Stimulated activated CD4-positive, alpha-beta T cell treated with anti-CD3 and anti-CD28 coated beads, Interleukin-2, amount 100 ng/mL, for 4 hours (primary cell): ENCODE data around the gene CD151.

Experiments used
- DNase-seq: peaks from one replicate; pipeline ENCODE4 v3.0.0-alpha.2; 2020; ENCODE audit warnings: low read depth

CD151 gene

GRCh38 chr11:829176-829846 is 3.4 kb upstream of the CD151 start:
- DNase-seq = no peak

GRCh38 chr11:829847-830294 is 2.9 kb upstream of the CD151 start:
- DNase-seq = no peak

GRCh38 chr11:830295-831117 is 2.2 kb upstream of the CD151 start:
- DNase-seq = peak; percentile 25

- no peak for DNase-seq
Observed at GRCh38 chr11:831118-831864, 1.5 kb upstream of the CD151 start.

- DNase-seq = no peak
Observed at GRCh38 chr11:831961-832528, 707 bp upstream of the CD151 start.

- DNase-seq = no peak
Observed at GRCh38 chr11:833114-833791, 501 bp downstream of the CD151 start.

GRCh38 chr11:833849-834311 is 1.1 kb downstream of the CD151 start:
- no peak for DNase-seq

- DNase-seq = no peak
Observed at GRCh38 chr11:834371-835316, 1.9 kb downstream of the CD151 start.

- no peak for DNase-seq
Observed at GRCh38 chr11:836274-836673, 3.5 kb downstream of the CD151 start.

- no peak for DNase-seq
Observed at GRCh38 chr11:836700-837099, 3.9 kb downstream of the CD151 start.

GRCh38 chr11:837189-837989 is 4.6 kb downstream of the CD151 start:
- DNase-seq = no peak

- no peak for DNase-seq
Observed at GRCh38 chr11:837990-838307, 5.2 kb downstream of the CD151 start.

- no peak for DNase-seq
Observed at GRCh38 chr11:838441-839279, 5.9 kb downstream of the CD151 start.

- DNase-seq = no peak
Observed at GRCh38 chr11:839280-839623, 6.5 kb downstream of the CD151 start.

GRCh38 chr11:839875-840617 is 7.3 kb downstream of the CD151 start:
- no peak for DNase-seq

GRCh38 chr11:841981-842369 is 9.2 kb downstream of the CD151 start:
- no peak for DNase-seq

GRCh38 chr11:842370-843002 is 9.7 kb downstream of the CD151 start, which contains the start of the genes POLR2L and TSPAN4:
Gene POLR2L (minus strand): TSS chr11:842529. CDS start chr11:842508, 21 bp downstream.
Gene TSPAN4 (plus strand): TSS chr11:842852. CDS start chr11:850305, 7,453 bp downstream.
- peak; percentile 76 for DNase-seq
